Thoracic aorta (tissue), 2 donors: ENCODE results near the gene EML6. TPM values are rescaled to one million over a fixed set of nuclear protein-coding genes. Genes with fewer than 3 reads are reported as not detected.
"Not testable (repeated sequence)": the region's sequence is repeated elsewhere in the genome, so short reads cannot be mapped to it uniquely, and the experiment has no call there.

Experiments
- ATAC-seq: fragments of 150-250 bp; one replicate; pipeline ENCODE4 v1.8.0; 2017; ENCODE audit warnings: low read depth; ENCODE audit not compliant: insufficient number of reproducible peaks, low FRiP score
- DNase-seq: peaks from one replicate; pipeline ENCODE4 v3.0.0-alpha.2; 2020; ENCODE audit warnings: low spot score
- H3K27ac ChIP-seq, 2 donors: fragments of 200-600 bp; sonication (generic); 1 replicate in 1 of 2; 2 replicates in 1 of 2; pipeline ENCODE4 v1.5.1; 2016; ENCODE audit warnings: mild to moderate bottlenecking in 2 of 2, moderate library complexity in 2 of 2
- H3K27me3 ChIP-seq: fragments of 200-600 bp; sonication (generic); replicated peaks from 2 replicates; pipeline ENCODE4 v1.6.0; 2016; ENCODE audit warnings: mild to moderate bottlenecking; ENCODE audit not compliant: insufficient read depth
- H3K36me3 ChIP-seq: fragments of 200-600 bp; sonication (generic); one replicate; pipeline ENCODE4 v1.5.1; 2016
- H3K4me1 ChIP-seq, 2 donors: fragments of 200-600 bp; sonication (generic); 1 replicate in 1 of 2; 2 replicates in 1 of 2; pipeline versions ENCODE4 v1.5.1 to v1.6.0; 2016; ENCODE audit warnings: low read depth in 2 of 2, mild to moderate bottlenecking in 1 of 2; ENCODE audit not compliant: control insufficient read depth in 1 of 2
- H3K4me3 ChIP-seq: fragments of 200-600 bp; sonication (generic); 2 replicates; pipeline ENCODE4 v1.5.1; 2016; ENCODE audit warnings: mild to moderate bottlenecking
- H3K9me3 ChIP-seq: fragments of 200-600 bp; sonication (generic); 2 replicates; pipeline ENCODE4 v1.5.1; 2016
- CTCF ChIP-seq: fragments of 200-600 bp; sonication (generic); IDR thresholded peaks from one replicate; pipeline ENCODE4 v1.5.1; 2019; ENCODE audit warnings: antibody characterized with exemption
- total RNA-seq, 2 donors: library from RNA; depleted of rRNA; stranded (reverse); fragments of >200 nt; gene quantifications; one replicate each; pipeline versions ENCODE4 v1.1.0 to v1.2.3, GENCODE V29; 2016

EML6 gene
- total RNA-seq, 2 donors from 2014 or later: 0.81 to 0.92 TPM

- Histone ChIP-seq H3K27me3 (no peaks in the 10 kb centered on the region), H3K4me1 (no peaks in the 10 kb centered on the region), H3K9me3 (no peaks in the 10 kb centered on the region), H3K36me3 (no peaks in the 10 kb centered on the region), H3K27ac (no peak overlapping the region), H3K4me3 (no peak overlapping the region)
- TF ChIP-seq CTCF: no peak
- DNase-seq (no peak), ATAC-seq (no peak)
These were observed 116.2 kb downstream of the EML6 start for GRCh38 chr2:54839461-54840255.

- ATAC-seq: no peak
- no peaks in the 10 kb centered on the region for H3K36me3 ChIP-seq
- no peak for DNase-seq
- no peaks in the 10 kb centered on the region for H3K4me1 ChIP-seq
- no peaks in the 10 kb centered on the region for H3K9me3 ChIP-seq
- no peak overlapping the region for H3K27ac ChIP-seq
- H3K27me3 ChIP-seq: no peaks in the 10 kb centered on the region
- no peak overlapping the region for H3K4me3 ChIP-seq
- no peak for TF ChIP-seq CTCF
These were observed 117.4 kb downstream of the EML6 start for GRCh38 chr2:54840559-54841468.

GRCh38 chr2:54841500-54841899, 118.0 kb downstream of the EML6 start:
- H3K27ac ChIP-seq, H3K4me3 ChIP-seq, H3K4me1 ChIP-seq, DNase-seq, H3K36me3 ChIP-seq, H3K27me3 ChIP-seq, ATAC-seq, H3K9me3 ChIP-seq: not testable (repeated sequence)

DNA sequence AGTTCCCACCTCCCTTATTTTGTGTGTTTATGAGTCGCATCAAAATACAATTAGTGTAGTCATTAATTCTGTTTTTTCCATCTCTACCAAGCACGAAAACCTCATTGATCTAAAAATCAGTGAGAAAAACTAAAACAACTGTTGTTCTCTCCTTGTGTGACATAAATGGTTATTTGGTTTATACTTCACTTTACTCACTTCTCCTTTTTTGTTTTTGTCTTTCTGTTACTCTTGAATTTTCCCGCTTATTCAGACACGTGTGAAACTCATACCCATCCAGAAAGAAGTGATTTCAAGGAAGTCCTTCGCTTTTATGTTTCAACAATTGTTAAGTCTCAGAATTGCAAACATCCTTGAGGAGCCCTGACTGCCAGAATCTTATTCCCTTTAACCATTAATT, 121.6 kb downstream of the EML6 start:
- no peak overlapping the region for H3K27ac ChIP-seq
- DNase-seq (no peak), ATAC-seq (no peak)
- no peaks in the 10 kb centered on the region for H3K36me3 ChIP-seq
- TF ChIP-seq CTCF: no peak
- H3K27me3 ChIP-seq: no peaks in the 10 kb centered on the region
- H3K4me1 ChIP-seq: no peaks in the 10 kb centered on the region
- H3K9me3 ChIP-seq: no peaks in the 10 kb centered on the region
- H3K4me3 ChIP-seq: no peak overlapping the region

GRCh38 chr2:54845514-54845913, 122.1 kb downstream of the EML6 start:
- no peaks in the 10 kb centered on the region for H3K4me1 ChIP-seq
- no peak overlapping the region for H3K4me3 ChIP-seq
- no peaks in the 10 kb centered on the region for H3K9me3 ChIP-seq
- H3K27me3 ChIP-seq: no peaks in the 10 kb centered on the region
- TF ChIP-seq CTCF: no peak
- H3K27ac ChIP-seq: no peak overlapping the region
- H3K36me3 ChIP-seq: no peaks in the 10 kb centered on the region
- DNase-seq (no peak), ATAC-seq (no peak)
